Astrocyte of the spinal cord (primary cell): ENCODE results near the gene STT3B.

Experiments
- DNase-seq: peaks from one replicate; pipeline ENCODE4 v3.0.0; 2011; ENCODE audit warnings: low read depth, low spot score
- H3K4me3 ChIP-seq: 2 replicates; pipeline ENCODE4 v1.5.1; 2011; ENCODE audit warnings: low read depth, mild to moderate bottlenecking, low read length, moderate library complexity
- CTCF ChIP-seq: IDR thresholded peaks from 2 replicates; pipeline ENCODE4 v1.5.1; 2012; ENCODE audit warnings: low read depth, mild to moderate bottlenecking, low read length, inconsistent platforms
- in situ Hi-C: cut with HindIII; loops from 2 replicates; pipeline ENCODE4 v1.10.0; 2017; ENCODE audit warnings: low sequenced_read_pairs

Gene STT3B

GRCh38 chr3:31680072-31680870 lies 147.5 kb downstream of the STT3B start:
- TF ChIP-seq CTCF: no peak
- in situ Hi-C loops: no loop called here
- H3K4me3 ChIP-seq: no peak overlapping the region
- DNase-seq: no peak
